ENCODE results near the gene CCDC148.

DNA sequence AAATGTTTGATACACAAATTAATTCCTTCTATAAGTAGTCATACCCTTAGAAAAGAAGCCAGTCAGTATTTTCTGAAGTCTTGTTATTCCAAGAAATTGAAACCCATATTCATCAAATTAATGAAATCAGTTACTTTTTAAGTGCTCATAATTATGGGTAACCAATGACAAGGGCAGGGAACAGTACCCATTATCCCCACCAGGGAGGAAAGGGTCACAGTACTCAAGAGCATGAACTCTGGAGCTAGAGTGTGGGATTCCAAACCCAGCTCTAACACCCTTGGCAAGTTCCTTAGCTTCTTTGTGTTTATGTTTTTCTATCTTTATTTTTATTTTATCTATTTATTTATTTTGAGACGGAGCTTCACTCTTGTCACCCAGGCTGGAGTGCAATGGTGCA, 68.4 kb downstream of the CCDC148 start:
- no peak for TF ChIP-seq CTCF (IDR thresholded peaks at IDR 0.05; ENCODE audit: low read depth, low read length)
- no peak for TF ChIP-seq POLR2A (IDR thresholded peaks at IDR 0.05; ENCODE audit: extremely low read depth, insufficient read length)
- TF ChIP-seq MYC (IDR thresholded peaks at IDR 0.05; ENCODE audit: low read depth, low read length) = no peak

All from NB4 (cell line).